Glutamatergic neuron (in vitro differentiated cells): Measurements from ENCODE around the gene GBX2. TPM values are rescaled to one million over a fixed set of nuclear protein-coding genes. Genes with fewer than 3 reads are reported as not detected.

Source experiments
- DNase-seq: peaks from one replicate; pipeline ENCODE4 v3.0.0; 2022
- H3K27ac Mint-ChIP-seq: one replicate; pipeline ENCODE4 v1.8.0; 2020; ENCODE audit warnings: mild to moderate bottlenecking, mixed read lengths, inconsistent platforms; ENCODE audit not compliant: unreplicated experiment
- H3K27me3 Mint-ChIP-seq: one replicate; pipeline ENCODE4 v1.8.0; 2020; ENCODE audit warnings: mild to moderate bottlenecking, moderate library complexity, mixed read lengths, inconsistent platforms; ENCODE audit not compliant: unreplicated experiment
- H3K36me3 Mint-ChIP-seq: one replicate; pipeline ENCODE4 v1.8.0; 2020; ENCODE audit warnings: mild to moderate bottlenecking, mixed read lengths, inconsistent platforms; ENCODE audit not compliant: unreplicated experiment
- H3K4me1 Mint-ChIP-seq: one replicate; pipeline ENCODE4 v1.8.0; 2020; ENCODE audit warnings: mild to moderate bottlenecking, low read depth, mixed read lengths, inconsistent platforms; ENCODE audit not compliant: unreplicated experiment
- H3K4me3 Mint-ChIP-seq: one replicate; pipeline ENCODE4 v1.8.0; 2020; ENCODE audit warnings: mild to moderate bottlenecking, mixed read lengths, inconsistent platforms; ENCODE audit not compliant: unreplicated experiment
- H3K9me3 Mint-ChIP-seq: one replicate; pipeline ENCODE4 v1.8.0; 2020; ENCODE audit warnings: mild to moderate bottlenecking, moderate library complexity, mixed read lengths, inconsistent platforms; ENCODE audit not compliant: unreplicated experiment
- CTCF ChIP-seq: fragments of 200-600 bp; sonication (generic); IDR thresholded peaks from one replicate; pipeline ENCODE4 v1.5.0; 2021; ENCODE audit not compliant: partially characterized antibody, unreplicated experiment
- total RNA-seq: library from RNA; stranded (reverse); fragmentation: NEBNext Ultra II Directional; extraction: Animal tissue kit (Norgen Biotek cat#: 25700); gene quantifications from one replicate; pipeline ENCODE4 v1.2.1, GENCODE V29; 2021; ENCODE audit not compliant: unreplicated experiment

Gene GBX2
- total RNA-seq, 1 donor from 2014 or later = 1.2 TPM

DNA sequence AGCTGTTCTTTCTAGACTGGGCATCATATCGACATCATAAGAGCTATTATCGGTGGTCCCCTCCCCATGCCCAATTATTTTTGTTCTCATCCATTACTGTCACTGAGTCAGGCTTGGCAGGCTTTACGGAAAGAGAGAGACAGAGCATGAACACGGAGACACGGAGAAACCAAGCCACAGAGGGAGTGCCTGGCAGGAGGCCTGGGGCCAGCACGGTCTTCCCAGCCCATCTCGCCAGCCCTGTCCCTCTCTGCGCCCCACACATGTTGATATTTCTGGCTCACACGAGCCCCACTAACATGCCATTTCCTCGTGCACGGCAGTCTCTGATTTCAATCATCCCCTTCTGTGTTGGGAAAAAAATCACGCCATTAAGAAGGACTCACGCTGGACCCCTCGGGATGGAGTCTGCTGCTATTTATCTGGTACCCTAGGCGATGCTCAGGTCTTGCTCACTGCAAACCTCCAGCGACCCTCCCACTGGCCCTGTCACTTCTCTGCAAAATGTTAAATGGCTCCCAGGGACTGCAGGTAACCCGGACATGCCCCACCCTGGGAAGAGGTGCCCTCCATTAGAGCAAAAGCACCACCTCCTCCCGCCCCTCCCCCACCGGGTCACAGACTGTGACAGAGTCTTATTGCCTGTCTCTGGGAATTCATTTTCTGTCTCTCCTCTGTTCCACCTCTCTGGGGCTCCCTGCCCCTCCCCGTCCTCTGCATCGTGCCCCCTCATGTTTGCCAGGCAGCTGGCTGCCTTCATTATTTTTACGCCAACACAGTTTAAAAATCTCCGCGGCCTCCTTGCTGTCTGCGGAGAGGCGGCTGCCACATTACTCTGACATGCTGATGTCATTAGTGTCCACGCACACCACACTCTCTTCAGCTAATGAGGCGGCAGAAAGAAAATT, 40.1 kb upstream of the GBX2 start:
- Mint-ChIP-seq H3K27ac (peak overlapping the region; percentile 60), H3K27me3 (peaks cover 4% of the 10 kb centered on the region), H3K4me1 (peaks cover 2% of the 10 kb centered on the region), H3K36me3 (peaks cover 9% of the 10 kb centered on the region), H3K4me3 (no peak overlapping the region), H3K9me3 (peaks cover 7% of the 10 kb centered on the region)
- peak; percentile 44 for DNase-seq
- TF ChIP-seq CTCF = no peak

DNA sequence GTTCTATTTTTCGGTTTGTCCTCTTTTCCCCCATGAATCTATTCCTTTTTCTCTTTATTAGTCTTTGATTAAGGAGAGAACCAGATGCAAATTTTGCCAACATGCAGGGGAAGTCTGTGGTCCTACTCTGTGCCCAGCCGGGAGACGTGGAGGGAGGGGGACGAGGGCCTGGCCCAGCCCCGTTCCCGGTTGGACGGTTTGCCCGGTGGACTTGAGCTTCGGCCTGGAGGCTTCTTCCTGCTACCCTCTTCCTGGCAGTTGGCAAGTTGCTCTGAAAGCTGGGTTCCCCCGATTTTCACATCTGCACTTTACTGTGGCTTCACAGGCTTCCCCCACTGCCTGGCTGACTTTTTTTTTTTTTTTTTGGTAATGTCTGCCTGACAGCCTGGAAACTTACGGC, 39.3 kb upstream of the GBX2 start:
- peaks cover 2% of the 10 kb centered on the region for H3K4me1 Mint-ChIP-seq
- no peak overlapping the region for H3K4me3 Mint-ChIP-seq
- H3K27me3 Mint-ChIP-seq = peaks cover 4% of the 10 kb centered on the region
- TF ChIP-seq CTCF = no peak
- DNase-seq = no peak
- H3K36me3 Mint-ChIP-seq = peaks cover 9% of the 10 kb centered on the region
- peaks cover 7% of the 10 kb centered on the region for H3K9me3 Mint-ChIP-seq
- no peak overlapping the region for H3K27ac Mint-ChIP-seq

- Mint-ChIP-seq H3K4me1 (peaks cover 2% of the 10 kb centered on the region), H3K27me3 (peaks cover 2% of the 10 kb centered on the region), H3K36me3 (peaks cover 9% of the 10 kb centered on the region), H3K9me3 (peaks cover 7% of the 10 kb centered on the region), H3K4me3 (no peak overlapping the region), H3K27ac (no peak overlapping the region)
- DNase-seq = no peak
- no peak for TF ChIP-seq CTCF
These were observed 37.9 kb upstream of the GBX2 start for GRCh38 chr2:236205867-236206645.

DNA sequence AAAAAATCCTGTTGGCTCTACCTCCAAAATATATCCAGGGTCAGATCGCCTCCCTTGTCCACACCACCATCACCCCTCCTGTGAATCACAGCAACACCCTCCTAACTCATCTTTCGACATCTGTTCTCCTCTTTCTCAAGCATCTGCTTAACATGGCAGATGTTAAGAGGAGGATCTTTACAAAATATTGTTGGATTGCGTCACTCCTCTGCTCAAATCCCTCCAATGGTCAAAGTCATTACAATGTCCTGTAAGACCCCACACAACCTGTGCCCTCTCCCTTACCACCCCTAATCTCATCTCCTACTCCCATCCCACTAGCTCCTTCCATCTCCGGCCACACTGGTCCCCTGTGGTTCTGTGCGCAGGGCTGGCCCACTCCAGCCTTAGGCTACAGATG, 36.8 kb upstream of the GBX2 start:
- no peak for DNase-seq
- Mint-ChIP-seq H3K4me3 (no peak overlapping the region), H3K27me3 (no peaks in the 10 kb centered on the region), H3K9me3 (peaks cover 7% of the 10 kb centered on the region), H3K4me1 (peaks cover 2% of the 10 kb centered on the region), H3K27ac (no peak overlapping the region), H3K36me3 (peaks cover 9% of the 10 kb centered on the region)
- no peak for TF ChIP-seq CTCF
